ENCODE data around the gene DNASE1L1.

Gene DNASE1L1

DNA sequence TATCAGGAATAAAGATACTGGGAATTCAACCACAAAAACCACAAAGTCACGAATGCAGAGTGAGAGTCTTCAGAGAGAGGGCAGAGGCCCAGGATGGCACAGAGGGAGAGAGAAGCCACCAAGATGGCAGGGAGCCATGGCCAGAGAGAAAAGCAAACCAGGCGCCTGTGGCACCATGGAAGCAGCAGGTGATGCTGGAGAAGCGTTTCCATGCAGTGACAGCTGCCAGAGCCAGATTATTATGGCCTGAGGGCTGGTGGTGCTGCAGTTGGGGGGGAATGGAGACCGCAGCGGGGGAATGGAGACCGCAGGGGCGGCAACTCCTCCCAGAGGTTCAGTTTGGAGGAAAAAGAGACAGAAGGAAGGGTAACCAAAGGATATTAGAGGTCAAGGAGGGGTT is 8.1 kb upstream of the DNASE1L1 start:
- TF ChIP-seq, protein P1, sequence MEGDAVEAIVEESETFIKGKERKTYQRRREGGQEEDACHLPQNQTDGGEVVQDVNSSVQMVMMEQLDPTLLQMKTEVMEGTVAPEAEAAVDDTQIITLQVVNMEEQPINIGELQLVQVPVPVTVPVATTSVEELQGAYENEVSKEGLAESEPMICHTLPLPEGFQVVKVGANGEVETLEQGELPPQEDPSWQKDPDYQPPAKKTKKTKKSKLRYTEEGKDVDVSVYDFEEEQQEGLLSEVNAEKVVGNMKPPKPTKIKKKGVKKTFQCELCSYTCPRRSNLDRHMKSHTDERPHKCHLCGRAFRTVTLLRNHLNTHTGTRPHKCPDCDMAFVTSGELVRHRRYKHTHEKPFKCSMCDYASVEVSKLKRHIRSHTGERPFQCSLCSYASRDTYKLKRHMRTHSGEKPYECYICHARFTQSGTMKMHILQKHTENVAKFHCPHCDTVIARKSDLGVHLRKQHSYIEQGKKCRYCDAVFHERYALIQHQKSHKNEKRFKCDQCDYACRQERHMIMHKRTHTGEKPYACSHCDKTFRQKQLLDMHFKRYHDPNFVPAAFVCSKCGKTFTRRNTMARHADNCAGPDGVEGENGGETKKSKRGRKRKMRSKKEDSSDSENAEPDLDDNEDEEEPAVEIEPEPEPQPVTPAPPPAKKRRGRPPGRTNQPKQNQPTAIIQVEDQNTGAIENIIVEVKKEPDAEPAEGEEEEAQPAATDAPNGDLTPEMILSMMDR (IDR thresholded peaks at IDR 0.05; ENCODE audit: low read depth, low read length), result no peak

DNA sequence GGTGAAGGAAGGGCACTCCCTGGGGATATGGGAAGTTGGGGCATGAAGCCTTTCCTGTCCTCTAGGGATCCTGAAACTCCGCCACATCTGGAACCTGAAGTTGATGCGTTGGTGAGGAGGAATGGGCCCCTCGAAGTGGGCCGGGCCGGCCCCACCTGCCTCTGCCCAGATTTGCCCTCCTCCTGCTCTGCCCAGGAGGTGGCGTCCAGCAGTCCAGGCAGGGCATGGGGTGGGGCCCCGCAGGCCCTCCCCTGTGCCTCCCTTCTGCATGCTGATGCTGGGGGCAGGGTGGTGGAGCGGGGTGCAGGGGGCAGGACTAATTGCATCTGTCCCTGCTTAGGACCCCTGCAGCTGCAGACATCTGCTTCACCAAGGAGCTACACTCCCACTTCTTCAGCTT is 4.1 kb upstream of the DNASE1L1 start:
- no peak overlapping the region for H3K4me3 ChIP-seq (ENCODE audit: low read depth, low read length)
- TF ChIP-seq, protein P1 (IDR thresholded peaks at IDR 0.05; ENCODE audit: low read depth, low read length), result no peak

More for the DNA sequence above, 8.1 kb upstream of the DNASE1L1 start:
- H3K4me3 ChIP-seq (ENCODE audit: low read depth, low read length), result no peak overlapping the region

DNA sequence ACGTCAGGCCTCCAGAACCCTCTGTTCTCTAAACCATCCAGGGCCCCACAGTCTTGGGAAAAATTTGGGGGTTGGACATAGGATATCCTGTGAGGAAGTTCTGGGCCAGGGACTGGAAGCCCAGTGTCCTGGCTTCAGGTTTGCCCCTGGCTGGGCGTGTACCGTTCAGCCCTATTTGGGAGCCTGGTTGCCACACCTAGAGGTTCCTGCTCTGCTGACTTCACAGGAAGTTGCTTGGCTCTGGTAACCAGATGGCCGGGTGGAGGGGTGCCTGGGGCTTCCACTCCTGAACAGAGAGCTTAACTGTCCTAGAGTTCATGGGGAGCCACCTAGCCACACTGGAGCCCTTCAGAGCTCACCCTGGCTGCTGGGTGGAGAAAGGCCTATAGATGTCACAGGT is 3.4 kb upstream of the DNASE1L1 start:
- TF ChIP-seq, protein P1 (IDR thresholded peaks at IDR 0.05; ENCODE audit: low read depth, low read length), result no peak
- peak overlapping the region; percentile 65 for H3K4me3 ChIP-seq (ENCODE audit: low read depth, low read length)

DNA sequence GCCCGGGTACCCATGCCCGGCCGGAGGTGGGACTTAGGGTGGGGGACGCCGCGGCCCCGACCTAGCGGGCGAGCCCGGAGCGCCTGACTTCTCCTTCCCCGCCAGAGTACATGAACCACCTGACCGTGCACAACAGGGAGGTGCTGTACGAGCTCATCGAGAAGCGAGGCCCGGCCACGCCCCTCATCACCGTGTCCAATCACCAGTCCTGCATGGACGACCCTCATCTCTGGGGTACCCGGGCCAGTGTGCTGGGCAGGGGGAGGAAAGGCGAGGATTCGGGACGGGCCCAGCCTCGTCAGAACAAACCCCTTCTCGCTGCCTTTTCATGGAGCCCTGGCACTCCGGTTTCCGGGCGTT is 2.9 kb upstream of the DNASE1L1 start:
- TF ChIP-seq, protein P1 (IDR thresholded peaks at IDR 0.05; ENCODE audit: low read depth, low read length), result no peak
- peak overlapping the region; percentile 65 for H3K4me3 ChIP-seq (ENCODE audit: low read depth, low read length)

DNA sequence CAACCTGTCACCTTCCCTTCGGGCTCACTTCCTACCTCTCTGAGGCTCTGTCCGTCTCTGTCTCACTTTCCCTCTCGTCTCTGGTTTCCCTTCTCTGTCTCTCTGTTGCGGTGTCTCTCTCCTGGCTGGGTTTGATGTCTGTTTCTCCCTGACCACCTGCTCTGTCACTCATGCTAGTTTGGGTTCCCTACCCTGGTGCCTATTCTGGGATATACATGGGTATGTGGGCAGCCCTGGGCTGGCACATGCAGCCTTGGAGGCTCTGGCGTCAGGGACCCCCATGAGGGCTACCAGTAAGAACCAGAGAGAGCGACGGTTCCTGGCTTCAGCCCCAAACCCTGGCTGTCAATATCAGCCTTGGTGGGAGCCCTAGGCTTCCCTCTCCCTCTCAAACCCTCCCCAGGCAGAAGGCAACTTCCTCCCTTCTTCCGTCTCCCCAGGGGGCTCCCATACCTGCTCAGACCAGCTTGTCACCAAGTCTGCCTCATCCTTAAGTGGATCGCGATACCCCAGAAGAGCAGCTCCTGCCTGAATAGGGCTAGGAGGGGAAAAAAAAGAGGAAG is 314 bp downstream of the DNASE1L1 start:
- peak overlapping the region; percentile 64 for H3K4me3 ChIP-seq (ENCODE audit: low read depth, low read length)
- TF ChIP-seq, protein P1 (IDR thresholded peaks at IDR 0.05; ENCODE audit: low read depth, low read length), result no peak

DNA sequence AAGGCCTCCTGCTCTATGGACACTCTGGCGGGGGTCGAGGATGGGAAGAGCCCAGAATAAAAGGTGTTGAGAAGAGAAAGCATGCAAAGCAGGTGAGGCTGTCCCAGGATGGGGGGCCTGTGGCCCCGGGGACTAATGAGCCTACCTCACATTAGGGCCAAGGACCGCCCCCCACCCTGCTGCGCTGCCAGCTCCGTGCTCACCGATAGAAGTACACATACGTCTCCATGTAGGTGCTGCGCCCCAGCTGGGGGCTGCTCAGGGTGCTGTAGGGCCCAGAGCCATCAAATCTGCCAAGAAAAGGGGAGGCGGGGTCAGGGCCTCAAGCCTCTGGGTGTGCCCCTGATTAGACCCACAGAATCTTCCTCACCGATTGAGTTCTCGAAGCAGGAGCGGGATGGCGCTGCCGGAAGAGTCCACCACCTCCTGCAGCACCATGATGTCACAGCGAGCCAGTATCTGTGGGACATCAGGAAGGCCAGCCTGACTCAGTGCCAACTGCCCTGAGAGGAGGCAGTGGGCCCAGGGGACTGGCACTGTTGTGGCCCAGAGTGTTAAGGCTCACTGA is 4.3 kb downstream of the DNASE1L1 start:
- H3K4me3 ChIP-seq (ENCODE audit: low read depth, low read length), result no peak overlapping the region
- TF ChIP-seq, protein P1 (IDR thresholded peaks at IDR 0.05; ENCODE audit: low read depth, low read length), result no peak

DNA sequence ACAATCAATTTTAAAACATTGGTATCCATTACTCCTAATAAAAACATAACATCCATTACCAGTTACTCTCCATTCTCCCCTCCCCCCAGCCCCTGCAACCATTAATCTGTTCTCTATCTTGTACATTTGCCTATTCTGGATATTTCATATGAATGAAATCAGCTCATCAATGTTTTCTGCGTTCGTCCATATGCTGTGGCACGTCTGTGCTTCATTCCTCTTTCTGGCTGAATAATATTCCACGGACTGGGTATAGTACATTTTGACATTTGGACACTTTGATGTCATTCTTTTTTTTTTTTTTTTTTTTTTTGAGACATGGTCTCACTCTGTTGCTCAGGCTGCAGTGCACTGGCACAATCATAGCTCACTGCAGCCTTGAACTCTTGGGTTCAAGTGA is 5.2 kb downstream of the DNASE1L1 start:
- no peak overlapping the region for H3K4me3 ChIP-seq (ENCODE audit: low read depth, low read length)
- TF ChIP-seq, protein P1 (IDR thresholded peaks at IDR 0.05; ENCODE audit: low read depth, low read length), result no peak

Data from WI38 (cell line).